GM23338 (cell line): Measurements from ENCODE around the gene PCF11.

Source experiments
- CREB1 ChIP-seq: fragments of 250-450 bp; sonication (Bioruptor Pico); IDR thresholded peaks from 2 replicates; pipeline ENCODE4 v1.5.0; 2020; ENCODE audit warnings: low read depth, mild to moderate bottlenecking, moderate library complexity
- CTCF ChIP-seq, 2 experiments: fragments of 200-600 bp in 1 of 2; sonication (generic) in 1 of 2; conservative IDR thresholded peaks; 2 replicates each; pipeline versions ENCODE4 v1.5.1 to v1.6.1; 2016 to 2017; ENCODE audit warnings: antibody characterized with exemption in 2 of 2, low read depth in 2 of 2, mild to moderate bottlenecking in 2 of 2, moderate library complexity in 1 of 2
- ETS1 ChIP-seq: IDR thresholded peaks from 2 replicates; pipeline ENCODE4 v1.6.1; 2016; ENCODE audit warnings: antibody characterized with exemption
- EZH2 ChIP-seq: fragments of 200-600 bp; sonication (generic); IDR thresholded peaks from one replicate; pipeline ENCODE4 v1.8.0; 2017; ENCODE audit warnings: antibody characterized with exemption, mild to moderate bottlenecking, low read depth; ENCODE audit not compliant: unreplicated experiment
- EZH2phosphoT487 ChIP-seq: fragments of 200-600 bp; sonication (generic); IDR thresholded peaks from one replicate; pipeline ENCODE4 v1.8.1; 2018; ENCODE audit warnings: antibody characterized with exemption; ENCODE audit not compliant: unreplicated experiment
- NANOG ChIP-seq: IDR thresholded peaks from 2 replicates; pipeline ENCODE4 v1.6.1; 2016; ENCODE audit warnings: antibody characterized with exemption, borderline replicate concordance
- POLR2AphosphoS5 ChIP-seq: IDR thresholded peaks from 2 replicates; pipeline ENCODE4 v1.6.1; 2016; ENCODE audit warnings: antibody characterized with exemption, low read depth
- ZNF331 ChIP-seq: fragments of 250-450 bp; sonication (Bioruptor Pico); IDR thresholded peaks from 2 replicates; pipeline ENCODE4 v1.5.0; 2020; ENCODE audit warnings: low read depth, mild to moderate bottlenecking, moderate library complexity
- ZNF462 ChIP-seq: fragments of 250-450 bp; sonication (Bioruptor Pico); IDR thresholded peaks from 2 replicates; pipeline ENCODE4 v1.5.0; 2020; ENCODE audit warnings: mild to moderate bottlenecking, moderate library complexity
- TF ChIP-seq, protein P1 (sequence below): IDR thresholded peaks from one replicate; pipeline ENCODE4 v1.6.1; 2018; ENCODE audit warnings: antibody characterized with exemption; ENCODE audit not compliant: unreplicated experiment

DNA sequence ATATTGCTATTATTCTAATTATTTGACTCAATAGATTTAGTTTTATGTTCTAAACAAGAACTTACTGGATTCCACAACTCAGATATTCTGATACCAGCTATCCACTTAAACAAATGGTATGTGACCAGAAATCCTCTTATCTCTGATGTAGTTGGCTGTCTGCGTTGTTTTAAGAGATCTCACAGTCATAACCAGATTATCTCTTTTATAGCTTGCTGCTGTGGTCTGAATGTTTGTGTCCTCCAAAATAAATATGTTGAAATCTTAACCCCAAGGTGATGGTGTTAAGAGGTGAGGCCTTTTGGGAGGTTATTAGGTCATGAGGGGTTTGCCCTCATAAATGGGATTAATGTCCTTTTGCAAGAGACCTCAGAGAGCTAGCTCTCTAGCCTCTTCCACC, 49.3 kb downstream of the PCF11 start:
- TF ChIP-seq CTCF (conservative IDR thresholded peaks at IDR 0.05; ENCODE audit: low read depth in 2 of 2) (no peak), EZH2phosphoT487 (no peak), EZH2 (no peak), POLR2AphosphoS5 (no peak), ZNF331 (CRISPR knock-in tag) (no peak), ZNF462 (CRISPR knock-in tag) (no peak), CREB1 (CRISPR knock-in tag) (no peak), ETS1 (no peak), NANOG (no peak)
- TF ChIP-seq, protein P1, sequence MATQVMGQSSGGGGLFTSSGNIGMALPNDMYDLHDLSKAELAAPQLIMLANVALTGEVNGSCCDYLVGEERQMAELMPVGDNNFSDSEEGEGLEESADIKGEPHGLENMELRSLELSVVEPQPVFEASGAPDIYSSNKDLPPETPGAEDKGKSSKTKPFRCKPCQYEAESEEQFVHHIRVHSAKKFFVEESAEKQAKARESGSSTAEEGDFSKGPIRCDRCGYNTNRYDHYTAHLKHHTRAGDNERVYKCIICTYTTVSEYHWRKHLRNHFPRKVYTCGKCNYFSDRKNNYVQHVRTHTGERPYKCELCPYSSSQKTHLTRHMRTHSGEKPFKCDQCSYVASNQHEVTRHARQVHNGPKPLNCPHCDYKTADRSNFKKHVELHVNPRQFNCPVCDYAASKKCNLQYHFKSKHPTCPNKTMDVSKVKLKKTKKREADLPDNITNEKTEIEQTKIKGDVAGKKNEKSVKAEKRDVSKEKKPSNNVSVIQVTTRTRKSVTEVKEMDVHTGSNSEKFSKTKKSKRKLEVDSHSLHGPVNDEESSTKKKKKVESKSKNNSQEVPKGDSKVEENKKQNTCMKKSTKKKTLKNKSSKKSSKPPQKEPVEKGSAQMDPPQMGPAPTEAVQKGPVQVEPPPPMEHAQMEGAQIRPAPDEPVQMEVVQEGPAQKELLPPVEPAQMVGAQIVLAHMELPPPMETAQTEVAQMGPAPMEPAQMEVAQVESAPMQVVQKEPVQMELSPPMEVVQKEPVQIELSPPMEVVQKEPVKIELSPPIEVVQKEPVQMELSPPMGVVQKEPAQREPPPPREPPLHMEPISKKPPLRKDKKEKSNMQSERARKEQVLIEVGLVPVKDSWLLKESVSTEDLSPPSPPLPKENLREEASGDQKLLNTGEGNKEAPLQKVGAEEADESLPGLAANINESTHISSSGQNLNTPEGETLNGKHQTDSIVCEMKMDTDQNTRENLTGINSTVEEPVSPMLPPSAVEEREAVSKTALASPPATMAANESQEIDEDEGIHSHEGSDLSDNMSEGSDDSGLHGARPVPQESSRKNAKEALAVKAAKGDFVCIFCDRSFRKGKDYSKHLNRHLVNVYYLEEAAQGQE = no peak
